C4-2B (cell line): Measurements from ENCODE around the gene ANKMY1.

Experiments used
- ZFX ChIP-seq: fragments of 450-650 bp; IDR thresholded peaks from 2 replicates; pipeline ENCODE4 v1.6.1; 2017
- TF ChIP-seq, protein P1 (sequence below): fragments of 450-650 bp; conservative IDR thresholded peaks from 2 replicates; pipeline ENCODE4 v1.5.1; 2017; ENCODE audit warnings: mild to moderate bottlenecking

DNA sequence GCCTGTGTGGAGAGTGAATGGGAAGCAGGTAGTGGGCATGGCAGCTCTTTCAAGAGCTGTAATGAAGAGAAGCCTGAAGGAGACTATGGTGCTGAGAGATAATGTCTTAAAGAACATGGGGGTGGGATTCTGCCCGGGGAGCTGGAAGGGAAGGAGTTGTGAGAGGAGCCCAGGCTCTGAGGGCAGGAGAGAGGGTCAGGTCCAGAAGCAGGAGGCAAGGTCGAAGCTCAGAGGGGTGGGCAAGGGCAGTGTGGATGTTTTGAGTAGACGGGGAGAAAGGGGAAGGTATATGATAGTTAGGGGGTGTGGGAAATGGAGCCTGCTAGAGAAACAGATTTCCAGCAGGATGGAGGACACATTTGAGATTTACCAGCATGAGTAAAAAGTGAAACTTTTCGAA lies 30.9 kb upstream of the ANKMY1 start:
- TF ChIP-seq, protein P1, sequence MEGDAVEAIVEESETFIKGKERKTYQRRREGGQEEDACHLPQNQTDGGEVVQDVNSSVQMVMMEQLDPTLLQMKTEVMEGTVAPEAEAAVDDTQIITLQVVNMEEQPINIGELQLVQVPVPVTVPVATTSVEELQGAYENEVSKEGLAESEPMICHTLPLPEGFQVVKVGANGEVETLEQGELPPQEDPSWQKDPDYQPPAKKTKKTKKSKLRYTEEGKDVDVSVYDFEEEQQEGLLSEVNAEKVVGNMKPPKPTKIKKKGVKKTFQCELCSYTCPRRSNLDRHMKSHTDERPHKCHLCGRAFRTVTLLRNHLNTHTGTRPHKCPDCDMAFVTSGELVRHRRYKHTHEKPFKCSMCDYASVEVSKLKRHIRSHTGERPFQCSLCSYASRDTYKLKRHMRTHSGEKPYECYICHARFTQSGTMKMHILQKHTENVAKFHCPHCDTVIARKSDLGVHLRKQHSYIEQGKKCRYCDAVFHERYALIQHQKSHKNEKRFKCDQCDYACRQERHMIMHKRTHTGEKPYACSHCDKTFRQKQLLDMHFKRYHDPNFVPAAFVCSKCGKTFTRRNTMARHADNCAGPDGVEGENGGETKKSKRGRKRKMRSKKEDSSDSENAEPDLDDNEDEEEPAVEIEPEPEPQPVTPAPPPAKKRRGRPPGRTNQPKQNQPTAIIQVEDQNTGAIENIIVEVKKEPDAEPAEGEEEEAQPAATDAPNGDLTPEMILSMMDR: no peak
- TF ChIP-seq ZFX: no peak
